K562 (cell line): ENCODE measurements around the gene PHAX. TPM values are rescaled to one million over a fixed set of nuclear protein-coding genes. Genes with fewer than 3 reads are reported as not detected.

Source experiments
- ARID2 ChIP-seq: fragments of 450-650 bp; IDR thresholded peaks from 2 replicates; pipeline ENCODE4 v1.6.1; 2017; ENCODE audit warnings: antibody characterized with exemption, mild to moderate bottlenecking
- BDP1 ChIP-seq: IDR thresholded peaks from 3 replicates; pipeline ENCODE4 v1.6.1; 2011; ENCODE audit not compliant: insufficient read length, insufficient read depth
- CHD4 ChIP-seq: fragments of 200-600 bp; sonication (generic); IDR thresholded peaks from 3 replicates; pipeline ENCODE4 v1.6.1; 2012; ENCODE audit warnings: low read depth, mild to moderate bottlenecking, mixed read lengths, low read length, inconsistent platforms; ENCODE audit not compliant: insufficient read depth, insufficient replicate concordance, poor library complexity, severe bottlenecking
- CREB1 ChIP-seq, 2 experiments: sonication (generic) in 1 of 2; formaldehyde crosslinking in 1 of 2; IDR thresholded peaks; 2 replicates each; pipeline versions ENCODE4 v1.6.1 to v1.8.0; 2012 to 2022; ENCODE audit warnings: inconsistent platforms in 1 of 2, mild to moderate bottlenecking in 1 of 2, missing genetic modification reagents in 1 of 2, moderate library complexity in 1 of 2
- E2F5 ChIP-seq: sonication (generic); formaldehyde crosslinking; IDR thresholded peaks from 2 replicates; pipeline ENCODE4 v1.8.0; 2022; ENCODE audit warnings: mild to moderate bottlenecking, missing genetic modification reagents
- EHMT2 ChIP-seq: fragments of 450-650 bp; IDR thresholded peaks from 2 replicates; pipeline ENCODE4 v1.6.1; 2018; ENCODE audit warnings: antibody characterized with exemption
- FIP1L1 ChIP-seq: fragments of 200-400 bp; formaldehyde crosslinking; IDR thresholded peaks from 2 replicates; pipeline ENCODE4 v1.6.1; 2018; ENCODE audit warnings: mild to moderate bottlenecking, low read depth, low read length; ENCODE audit not compliant: poor library complexity, severe bottlenecking
- MAZ ChIP-seq, 2 experiments: fragments of 450-650 bp in 1 of 2; sonication (generic) in 1 of 2; formaldehyde crosslinking; IDR thresholded peaks in 1 of 2; conservative IDR thresholded peaks in 1 of 2; 2 replicates each; pipeline versions ENCODE4 v1.4.0 to v1.5.0; 2020; ENCODE audit warnings: mild to moderate bottlenecking in 1 of 2, missing genetic modification reagents in 1 of 2
- NKRF ChIP-seq: fragments of 450-650 bp; IDR thresholded peaks from 2 replicates; pipeline ENCODE4 v1.6.1; 2016; ENCODE audit warnings: borderline replicate concordance
- PRMT5 ChIP-seq: sonication (generic); formaldehyde crosslinking; IDR thresholded peaks from 2 replicates; pipeline ENCODE4 v1.5.0; 2020; ENCODE audit warnings: missing genetic modification reagents
- TAF1 ChIP-seq: IDR thresholded peaks from 2 replicates; pipeline ENCODE4 v1.6.1; 2011; ENCODE audit warnings: mild to moderate bottlenecking, low read length, moderate library complexity; ENCODE audit not compliant: insufficient read depth, control insufficient read depth, severe bottlenecking; ENCODE audit errors: extremely low read depth
- TAF7 ChIP-seq: fragments of 450-650 bp; IDR thresholded peaks from 2 replicates; pipeline ENCODE4 v1.6.1; 2016; ENCODE audit warnings: missing genetic modification characterization, missing compliant biosample characterization
- THAP7 ChIP-seq: fragments of 250-450 bp; sonication (Bioruptor Pico); IDR thresholded peaks from 2 replicates; pipeline ENCODE4 v1.5.0; 2021
- ZNF124 ChIP-seq: sonication (generic); formaldehyde crosslinking; IDR thresholded peaks from 2 replicates; pipeline ENCODE4 v1.8.1; 2022; ENCODE audit warnings: missing genetic modification reagents
- ZNF280B ChIP-seq: fragments of 250-450 bp; sonication (Bioruptor Pico); IDR thresholded peaks from 2 replicates; pipeline ENCODE4 v1.5.1; 2021; ENCODE audit warnings: mild to moderate bottlenecking
- ZNF395 ChIP-seq: fragments of 200-800 bp; sonication (Bioruptor generic); IDR thresholded peaks from 2 replicates; pipeline ENCODE4 v1.6.1; 2017; ENCODE audit warnings: missing genetic modification characterization, missing compliant biosample characterization
- ZNF583 ChIP-seq: fragments of 250-450 bp; sonication (Bioruptor Pico); IDR thresholded peaks from 2 replicates; pipeline ENCODE4 v1.4.0; 2020
- ZNF75A ChIP-seq: fragments of 450-650 bp; formaldehyde crosslinking; IDR thresholded peaks from 2 replicates; pipeline ENCODE4 v1.4.0; 2020; ENCODE audit warnings: mild to moderate bottlenecking
- polyA plus RNA-seq, 8 experiments: library from polyadenylated mRNA; depleted of rRNA in 4 of 8; stranded (reverse) in 5 of 8; unstranded in 3 of 8; fragments of >200 nt; fragmentation: Nextera tagmentation in 2 of 8; fragmentation: Illumina TruSeq in 1 of 8; extraction: Ambion mirVana in 2 of 8; extraction: Trizol in 1 of 8; gene quantifications; 2 replicates each; pipeline versions ENCODE4 v1.2.1 to v1.2.3, GENCODE V29; 2011 to 2014; ENCODE audit warnings: inconsistent platforms in 1 of 8, missing spikeins in 1 of 8
- total RNA-seq, 7 experiments: library from RNA; depleted of rRNA in 6 of 7; stranded (reverse); fragments of >200 nt in 6 of 7; fragmentation: Illumina TruSeq in 2 of 7; extraction: Trizol in 2 of 7; gene quantifications; 2 replicates each; pipeline versions ENCODE4 v1.2.1 to v1.2.3, GENCODE V29; 2011 to 2021; ENCODE audit warnings: low replicate concordance in 1 of 7

PHAX gene
- total and polyA plus RNA-seq, 9 of the 15 experiments (the other 6 are each of a cell fraction or from before 2014, with no cell fraction given) = 20.2 to 59.8 (median 43.5) TPM

- TF ChIP-seq CHD4 (no peak), ZNF124 (no peak), ZNF280B (no peak), NKRF (peak; percentile 69), ARID2 (no peak), E2F5 (peak; percentile 26; the same call in 1 of the 2 replicates), FIP1L1 (peak; percentile 85), CREB1 (IDR thresholded peaks at IDR 0.05) (peak; percentile 53), CREB1 (CRISPR knock-in tag; IDR thresholded peaks at IDR 0.05) (0 out of 2 replicates have a peak, but pooled peaks have one; percentile 39), MAZ (CRISPR knock-in tag; conservative IDR thresholded peaks at IDR 0.05 in 1 of 2, IDR thresholded peaks at IDR 0.05 in 1 of 2) (peak; percentile 76 to 81), ZNF75A (CRISPR knock-in tag) (no peak), THAP7 (CRISPR knock-in tag) (0 out of 2 replicates have a peak, but pooled peaks have one; percentile 21), PRMT5 (CRISPR knock-in tag) (no peak), BDP1 (no peak), TAF7 (tag) (peak; percentile 86), ZNF583 (CRISPR knock-in tag) (no peak), EHMT2 (peak; percentile 94), TAF1 (peak; percentile 85), ZNF395 (CRISPR knock-in tag) (no peak)
These were observed at the start of gene PHAX (continued) for GRCh38 chr5:126600631-126601511.
